Loucy (cell line): ENCODE measurements around the gene GAR1.

ENCODE experiments used
- EZH2phosphoT487 ChIP-seq: fragments of 200-600 bp; IDR thresholded peaks from 2 replicates; pipeline ENCODE4 v1.6.1; 2018; ENCODE audit warnings: antibody characterized with exemption, mild to moderate bottlenecking, moderate library complexity, borderline replicate concordance
- TF ChIP-seq, protein P1 (sequence below): fragments of 200-600 bp; sonication (generic); conservative IDR thresholded peaks from 2 replicates; pipeline ENCODE4 v1.5.1; 2014; ENCODE audit warnings: mild to moderate bottlenecking, antibody characterized with exemption, low read length

DNA sequence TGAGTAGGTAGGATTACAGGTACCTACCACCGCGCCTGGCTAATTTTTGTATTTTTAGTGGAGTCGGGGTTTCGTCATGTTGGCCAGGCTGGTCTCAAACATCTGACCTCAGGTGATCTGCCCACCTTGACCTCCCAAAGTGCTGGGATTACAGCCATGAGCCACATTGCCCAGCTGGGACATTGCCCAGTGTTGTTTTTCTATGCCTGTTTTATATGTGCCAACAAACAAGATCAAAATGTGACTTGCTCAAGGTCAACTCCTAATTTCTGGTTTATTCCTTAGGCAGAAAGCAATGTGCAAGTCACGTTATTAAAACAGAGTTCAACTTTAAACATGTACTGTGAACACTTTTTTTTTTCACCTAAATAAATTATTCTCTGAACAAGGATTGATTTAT is 35.0 kb downstream of the GAR1 start:
- TF ChIP-seq EZH2phosphoT487, result no peak
- TF ChIP-seq, protein P1, sequence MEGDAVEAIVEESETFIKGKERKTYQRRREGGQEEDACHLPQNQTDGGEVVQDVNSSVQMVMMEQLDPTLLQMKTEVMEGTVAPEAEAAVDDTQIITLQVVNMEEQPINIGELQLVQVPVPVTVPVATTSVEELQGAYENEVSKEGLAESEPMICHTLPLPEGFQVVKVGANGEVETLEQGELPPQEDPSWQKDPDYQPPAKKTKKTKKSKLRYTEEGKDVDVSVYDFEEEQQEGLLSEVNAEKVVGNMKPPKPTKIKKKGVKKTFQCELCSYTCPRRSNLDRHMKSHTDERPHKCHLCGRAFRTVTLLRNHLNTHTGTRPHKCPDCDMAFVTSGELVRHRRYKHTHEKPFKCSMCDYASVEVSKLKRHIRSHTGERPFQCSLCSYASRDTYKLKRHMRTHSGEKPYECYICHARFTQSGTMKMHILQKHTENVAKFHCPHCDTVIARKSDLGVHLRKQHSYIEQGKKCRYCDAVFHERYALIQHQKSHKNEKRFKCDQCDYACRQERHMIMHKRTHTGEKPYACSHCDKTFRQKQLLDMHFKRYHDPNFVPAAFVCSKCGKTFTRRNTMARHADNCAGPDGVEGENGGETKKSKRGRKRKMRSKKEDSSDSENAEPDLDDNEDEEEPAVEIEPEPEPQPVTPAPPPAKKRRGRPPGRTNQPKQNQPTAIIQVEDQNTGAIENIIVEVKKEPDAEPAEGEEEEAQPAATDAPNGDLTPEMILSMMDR, result no peak
